T-helper 22 cell (primary cell): ENCODE measurements around the gene RCBTB1.
"Not testable (repeated sequence)": the region's sequence is repeated elsewhere in the genome, so short reads cannot be mapped to it uniquely, and the experiment has no call there.

Experiments
- DNase-seq: peaks from one replicate; pipeline ENCODE4 v3.0.0-alpha.2; 2020; ENCODE audit warnings: low read depth

The RCBTB1 gene

DNA sequence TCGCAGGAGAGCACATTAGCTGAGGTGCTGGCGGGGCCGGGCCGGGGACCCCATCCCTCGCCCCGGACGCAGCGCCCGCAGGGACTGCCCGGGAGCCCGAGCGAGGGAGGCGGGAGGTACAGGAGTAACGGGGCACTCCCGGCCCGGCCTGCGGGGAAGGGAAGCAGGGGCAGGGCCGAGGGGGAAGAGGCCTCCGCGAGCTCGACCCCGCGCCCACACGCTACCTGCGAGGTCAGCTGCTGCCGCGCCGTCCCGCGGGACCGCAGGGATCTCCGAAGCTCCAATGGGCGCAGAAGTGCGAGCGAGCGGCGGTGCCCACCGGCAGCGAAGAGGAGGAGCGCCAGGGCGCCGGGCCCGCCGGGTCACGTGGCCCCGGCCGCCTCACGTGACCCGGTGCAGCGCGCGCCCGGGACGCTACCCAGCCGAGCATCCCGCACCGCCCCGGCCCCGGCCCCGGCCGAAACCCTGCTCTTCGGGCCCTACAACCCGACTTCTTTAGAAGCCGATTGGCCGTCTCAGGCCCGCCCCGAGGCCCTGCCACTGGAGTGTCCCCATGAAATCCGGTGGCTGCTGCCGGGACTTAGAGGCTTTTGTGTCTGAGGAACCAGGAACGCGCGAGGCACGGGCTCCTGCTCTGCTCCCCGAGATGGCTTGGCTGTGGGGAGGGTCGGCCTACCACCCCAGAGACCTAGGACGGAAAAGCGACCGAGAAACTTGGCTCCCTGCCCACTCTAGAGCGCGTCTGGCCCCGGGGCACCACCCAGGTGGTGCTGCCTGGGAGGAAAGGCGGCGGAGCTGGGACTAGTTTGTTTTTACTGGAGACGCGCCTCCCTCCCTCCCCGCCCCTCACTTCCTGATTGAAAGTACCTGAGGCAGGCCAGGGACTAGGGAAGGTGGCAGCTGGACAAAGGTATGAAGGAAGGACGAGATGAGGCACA is at the start of gene RCBTB1:
Gene RCBTB1 (minus strand): TSS at position 339 of the 938 bp plus-strand sequence. CDS start 18,279 bp downstream, outside the sequence.
- peak; percentile 68 for DNase-seq

DNA sequence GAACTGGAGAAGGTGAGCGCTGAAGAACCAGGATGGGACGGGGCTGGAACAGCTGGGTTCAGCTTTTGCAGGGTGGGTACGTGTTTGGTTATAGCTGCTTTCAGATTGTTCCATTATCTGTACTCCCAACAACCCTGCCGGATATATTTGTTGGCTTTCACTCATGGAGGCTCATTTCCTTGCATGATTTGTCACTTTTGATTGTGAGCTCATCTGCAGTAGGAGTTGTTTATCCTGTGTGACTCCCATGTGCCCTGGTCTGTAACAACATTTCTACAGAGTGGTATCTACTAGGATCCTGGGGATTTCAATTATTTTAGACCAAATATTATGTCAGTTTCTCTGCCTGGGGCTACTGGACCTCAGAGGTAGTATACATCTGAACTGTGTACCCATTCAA is 48.4 kb upstream of the RCBTB1 start:
- DNase-seq: no peak

DNA sequence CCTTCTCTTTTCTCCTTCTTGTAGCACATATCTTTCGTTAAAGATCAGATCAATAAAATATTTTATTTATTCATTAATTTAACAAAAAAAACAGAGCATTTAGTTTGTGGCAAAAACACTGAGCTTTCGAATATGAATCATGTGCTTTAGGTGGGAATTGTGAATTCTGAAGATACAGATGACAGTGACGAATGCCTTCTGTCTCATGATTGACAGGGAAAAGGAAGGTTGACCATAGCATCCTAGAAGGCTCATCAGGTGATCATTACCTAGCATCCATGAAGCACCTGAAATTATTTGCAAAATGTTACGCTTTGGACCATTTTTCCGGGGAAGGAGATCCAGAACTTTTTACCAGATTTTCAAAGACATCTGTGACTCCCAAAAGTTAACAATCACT is 46.8 kb upstream of the RCBTB1 start:
- DNase-seq: no peak

DNA sequence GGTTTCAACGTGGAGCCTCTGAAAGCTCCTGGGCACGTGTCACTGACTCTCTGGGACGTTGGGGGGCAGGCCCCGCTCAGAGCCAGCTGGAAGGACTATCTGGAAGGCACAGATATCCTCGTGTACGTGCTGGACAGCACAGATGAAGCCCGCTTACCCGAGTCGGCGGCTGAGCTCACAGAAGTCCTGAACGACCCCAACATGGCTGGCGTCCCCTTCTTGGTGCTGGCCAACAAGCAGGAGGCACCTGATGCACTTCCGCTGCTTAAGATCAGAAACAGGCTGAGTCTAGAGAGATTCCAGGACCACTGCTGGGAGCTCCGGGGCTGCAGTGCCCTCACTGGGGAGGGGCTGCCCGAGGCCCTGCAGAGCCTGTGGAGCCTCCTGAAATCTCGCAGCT is 45.2 kb upstream of the RCBTB1 start:
- no peak for DNase-seq

DNA sequence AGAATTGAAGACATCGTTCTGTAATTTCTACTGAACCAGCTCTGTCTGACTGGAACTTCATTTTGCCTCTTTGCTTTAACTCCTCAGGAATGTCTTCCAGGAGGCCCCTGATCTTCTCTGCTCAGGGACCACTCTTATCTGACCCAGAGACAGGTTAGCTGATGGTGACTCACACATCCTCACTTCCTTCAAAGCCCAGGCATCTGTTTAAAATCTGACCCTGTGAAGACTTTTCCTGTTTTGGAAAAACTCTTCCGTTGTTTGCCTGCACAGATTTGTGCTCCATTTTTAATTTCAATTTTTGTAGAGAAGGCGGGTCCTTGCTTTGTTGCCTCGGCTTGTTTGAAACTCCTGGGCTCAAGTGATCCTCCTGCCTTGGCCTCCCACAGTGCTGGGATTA is 44.6 kb upstream of the RCBTB1 start:
- DNase-seq: no peak

DNA sequence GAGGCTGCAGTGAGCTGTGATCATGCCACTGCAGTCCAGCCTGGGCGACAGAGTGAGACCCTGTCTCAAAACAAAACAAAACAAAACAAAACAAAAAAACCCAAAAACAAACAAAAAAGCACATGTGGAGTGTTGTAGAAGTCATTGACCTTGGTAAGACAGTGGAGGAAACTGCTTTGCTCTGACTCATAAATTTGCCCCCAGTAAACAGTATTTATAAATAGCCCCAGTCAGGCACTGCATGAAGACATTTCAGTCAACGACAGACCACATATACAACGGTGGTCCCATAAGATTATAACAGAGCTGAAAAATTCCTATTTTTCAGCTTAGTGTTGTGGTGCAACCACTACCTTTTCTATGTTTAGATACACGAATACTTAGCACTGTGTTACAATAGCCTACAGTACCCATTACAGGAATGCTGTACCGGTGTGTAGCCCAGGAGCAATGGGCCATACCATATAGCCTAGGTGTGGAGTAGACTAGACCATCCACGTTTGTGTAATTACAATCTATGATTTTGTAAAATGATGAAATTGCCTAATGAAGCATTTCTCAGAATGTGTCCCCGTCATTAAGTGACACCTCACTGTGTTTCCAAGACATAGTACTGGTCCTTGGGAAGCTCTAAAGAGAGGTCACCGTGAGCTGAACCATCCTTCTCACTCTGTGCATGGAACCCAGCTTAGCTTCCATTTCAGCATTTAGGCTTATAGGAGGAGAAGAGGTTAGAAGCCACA is 44.0 kb upstream of the RCBTB1 start:
- no peak for DNase-seq

DNA sequence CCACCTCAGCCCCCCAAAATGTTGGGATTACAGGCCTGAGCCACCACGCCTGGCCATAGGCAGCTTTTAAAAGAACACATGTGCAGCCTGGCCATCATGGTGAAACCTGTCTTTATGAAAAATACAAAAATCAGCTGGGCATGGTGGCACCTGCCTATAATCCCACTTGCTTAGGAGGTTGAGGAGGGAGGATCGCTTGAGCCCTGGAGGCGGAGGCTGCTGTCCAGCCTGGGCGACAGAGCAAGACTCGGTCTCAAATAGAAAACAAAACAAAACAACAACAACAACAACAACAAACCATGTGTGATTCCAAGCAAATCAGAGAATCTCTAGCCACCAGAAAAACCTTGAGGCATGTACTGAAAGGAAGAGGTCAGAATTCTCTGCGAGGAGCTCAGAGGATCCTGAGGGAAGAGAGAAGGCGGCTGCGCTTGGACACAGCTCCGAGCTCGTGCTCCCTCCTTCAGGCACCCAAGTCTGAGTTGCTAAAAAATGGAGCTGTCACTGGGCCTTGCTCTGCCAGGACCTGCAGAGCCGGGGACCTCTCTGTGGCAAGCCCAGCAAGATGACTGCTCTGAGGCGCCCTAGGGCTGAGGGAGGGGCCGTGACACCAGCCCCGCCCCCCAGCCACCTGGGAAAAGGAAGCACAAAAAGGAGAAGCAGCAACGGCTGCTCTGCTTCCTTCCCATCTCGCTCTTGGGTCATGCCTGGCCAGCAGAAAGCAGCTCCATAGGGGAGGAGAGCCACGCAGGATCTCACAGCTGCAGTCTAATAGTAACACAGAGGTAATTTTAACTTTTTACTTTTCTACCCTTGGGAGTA is 42.7 kb upstream of the RCBTB1 start, which contains the start of gene ARL11:
Gene ARL11 (plus strand): TSS at position 677 of the 822 bp plus-strand sequence. CDS start 1,941 bp downstream, outside the sequence.
- no peak for DNase-seq

DNA sequence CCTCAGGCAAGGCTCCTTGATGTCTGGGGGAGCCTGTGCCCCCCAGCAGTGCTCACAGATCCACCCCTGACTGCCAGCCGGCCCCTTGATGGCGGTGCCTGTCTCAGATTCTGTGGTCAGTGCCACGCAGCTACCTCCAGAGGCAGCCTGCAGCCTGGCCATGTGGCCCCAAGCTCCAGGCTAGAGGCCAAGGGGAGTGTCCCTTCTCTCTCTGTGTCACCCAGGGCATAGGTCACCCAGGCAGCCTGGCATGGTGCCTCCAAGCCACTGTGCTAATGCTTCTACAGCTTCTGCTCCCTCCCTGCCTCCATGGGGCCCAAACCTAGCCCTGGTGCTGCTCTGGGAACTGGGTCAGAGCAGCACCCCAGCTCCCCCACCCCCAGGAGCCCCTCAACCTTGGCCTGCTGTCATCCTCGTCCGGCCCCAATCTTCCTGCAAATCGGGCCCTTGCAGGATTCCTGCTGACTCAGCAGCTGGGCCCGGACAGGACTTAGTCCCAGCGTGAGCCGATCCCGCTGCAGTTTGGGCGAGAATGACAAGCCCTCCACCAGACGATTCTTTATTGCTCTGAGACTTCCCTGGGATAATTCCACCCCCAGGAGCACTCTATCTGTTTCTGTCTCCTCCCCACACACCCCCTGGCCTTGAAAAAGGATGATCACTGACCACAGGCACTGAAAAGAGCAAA is 40.2 kb upstream of the RCBTB1 start:
- no peak for DNase-seq

DNA sequence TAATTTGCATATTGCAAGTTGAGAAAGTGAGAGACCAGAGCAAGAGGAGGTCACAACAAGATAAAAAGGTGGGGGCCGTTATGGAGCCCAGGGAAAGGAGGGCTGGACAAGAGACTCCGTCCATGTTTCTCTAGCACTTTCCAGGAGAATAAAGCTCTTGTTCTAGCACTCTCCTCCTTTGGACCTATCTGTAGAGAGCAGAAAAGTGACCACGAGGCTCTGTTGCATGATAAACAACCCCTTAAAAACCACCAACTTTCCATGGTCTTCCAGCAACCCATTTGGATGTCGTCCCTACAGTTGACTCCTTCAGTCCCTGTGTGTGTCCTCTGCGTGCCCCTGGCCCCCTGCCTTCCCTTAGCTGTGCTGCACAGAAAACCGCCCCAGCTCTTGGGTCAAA is 38.9 kb upstream of the RCBTB1 start:
- DNase-seq: no peak

DNA sequence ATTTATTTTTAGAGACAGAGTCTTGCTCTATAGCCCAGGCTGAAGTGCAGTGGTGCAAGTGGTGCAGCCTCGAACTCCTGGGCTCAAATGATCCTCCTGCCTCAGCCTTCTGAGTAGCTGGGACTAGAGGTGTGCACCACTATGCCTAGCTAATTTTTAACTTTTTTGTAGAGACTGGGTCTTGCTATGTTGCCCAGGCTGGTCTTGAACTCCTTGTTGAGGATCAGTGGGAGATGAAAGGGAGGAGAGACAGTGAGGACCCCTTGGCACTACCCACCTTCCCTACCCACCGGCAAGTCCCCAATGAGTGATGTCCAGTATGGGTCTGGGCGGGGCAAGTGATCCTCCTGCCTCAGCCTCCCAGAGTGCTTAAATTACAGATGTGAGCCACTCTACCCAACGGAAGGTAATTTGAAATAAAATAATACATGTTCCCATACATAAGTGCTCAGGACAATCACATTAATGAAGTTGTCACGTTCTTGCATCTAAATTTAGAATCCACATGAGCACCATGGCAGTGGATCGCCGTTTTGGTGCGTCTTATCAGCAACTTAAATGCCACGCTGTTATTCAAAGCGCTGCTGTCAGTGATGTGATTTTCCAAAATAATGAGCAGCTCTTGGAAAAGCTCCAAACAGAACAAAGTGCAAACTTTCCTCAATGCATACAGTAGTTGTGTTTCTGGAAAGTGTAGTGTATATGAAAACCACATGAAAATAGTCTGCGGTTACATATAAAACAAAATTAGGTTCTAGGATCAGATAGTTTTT is 37.0 kb upstream of the RCBTB1 start:
- no peak for DNase-seq

DNA sequence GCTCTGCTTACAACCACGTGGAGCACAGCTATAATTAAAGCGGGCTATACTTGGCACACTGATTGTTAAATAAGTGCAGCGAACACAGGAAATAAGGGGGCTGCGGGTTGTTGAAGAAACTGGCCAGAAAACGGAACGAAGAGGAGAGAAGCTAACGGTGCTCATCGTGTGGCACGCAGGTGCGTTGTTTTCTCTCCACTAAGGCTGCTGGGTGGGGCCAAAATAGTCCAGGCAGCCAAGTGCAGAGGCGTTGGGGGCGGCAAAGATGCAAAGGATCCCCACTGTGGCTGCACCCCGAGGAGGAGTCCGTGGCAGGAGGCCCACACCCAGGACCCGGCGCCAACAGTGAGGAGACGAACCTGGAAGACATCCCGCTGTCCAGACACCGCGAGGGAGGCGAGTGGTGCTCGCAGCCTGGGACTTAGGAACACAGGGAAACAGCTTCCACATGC is 34.8 kb upstream of the RCBTB1 start:
- DNase-seq: no peak

DNA sequence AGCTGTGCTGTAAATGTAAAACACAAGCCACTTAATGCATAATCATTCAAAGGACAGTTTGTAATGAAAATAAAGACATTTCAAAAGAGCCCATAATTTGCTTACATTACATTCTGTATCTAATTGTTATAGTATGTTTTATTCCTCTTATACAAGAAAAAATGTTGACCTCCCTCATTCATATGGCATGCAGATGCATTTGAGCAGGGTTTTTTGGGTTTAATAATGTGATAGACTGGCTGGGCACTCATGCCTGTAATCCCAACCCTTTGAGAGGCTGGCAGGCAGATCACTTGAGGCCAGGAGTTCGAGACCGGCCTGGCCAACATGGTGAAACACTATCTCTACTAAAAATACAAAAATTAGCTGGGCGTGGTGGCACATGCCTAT is 31.3 kb upstream of the RCBTB1 start:
- no peak for DNase-seq

DNA sequence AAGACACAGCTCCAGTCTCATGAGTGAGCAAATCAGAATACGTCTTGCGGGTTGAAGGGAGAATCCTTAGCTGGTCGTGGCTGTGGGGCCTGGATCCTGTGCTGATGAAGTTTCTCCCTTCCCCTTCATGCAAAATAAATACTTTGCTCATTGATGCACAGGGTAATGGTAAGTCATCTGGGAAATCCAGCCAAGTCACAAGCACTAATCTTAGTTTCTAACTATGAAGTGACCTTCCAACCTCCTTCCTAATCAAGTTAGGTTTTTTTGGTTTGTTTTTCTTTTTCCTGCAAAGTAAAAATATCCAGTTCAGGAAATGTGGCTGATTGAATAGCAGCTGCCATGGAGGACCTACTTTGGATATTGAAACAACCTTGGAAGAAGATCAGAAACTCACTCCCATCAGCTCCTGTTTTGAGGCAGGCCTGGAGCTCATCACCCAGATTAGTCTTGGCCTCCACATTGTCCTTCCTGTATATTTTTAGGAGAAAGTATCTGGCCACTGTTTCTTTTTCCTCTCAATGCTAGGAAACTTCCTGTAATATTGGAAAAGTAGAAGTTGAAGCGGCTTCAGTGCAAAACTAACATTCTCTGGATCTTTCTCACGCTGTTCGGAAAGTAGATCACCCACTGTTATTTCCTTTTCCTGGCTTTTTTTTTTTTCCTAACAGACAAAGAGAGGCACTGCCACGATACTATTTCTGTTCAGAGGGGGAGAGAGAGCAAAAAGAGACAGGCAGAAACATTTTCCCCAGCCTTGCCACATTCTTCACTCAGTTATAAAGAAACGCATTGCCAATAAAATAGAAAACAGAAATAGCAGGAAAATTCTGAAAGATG is 30.7 kb upstream of the RCBTB1 start:
- DNase-seq: no peak

DNA sequence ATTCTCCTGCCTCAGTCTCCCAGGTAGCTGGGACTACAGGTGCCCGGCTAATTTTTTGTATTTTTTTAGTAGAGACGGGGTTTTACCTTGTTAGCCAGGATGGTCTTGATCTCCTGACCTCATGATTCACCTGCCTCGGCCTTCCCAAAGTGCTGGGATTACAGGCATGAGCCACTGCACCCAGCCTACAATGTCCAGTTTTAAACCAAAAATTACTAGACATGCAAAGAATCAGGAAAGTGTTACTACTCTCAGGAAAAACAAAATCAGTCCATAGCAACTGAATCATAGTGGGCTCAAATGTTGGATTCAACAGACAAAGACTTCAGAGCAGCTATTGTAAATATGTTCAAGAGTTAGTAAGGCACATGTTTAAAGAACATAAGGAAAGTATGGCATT is 26.7 kb upstream of the RCBTB1 start:
- DNase-seq: not testable (repeated sequence)

DNA sequence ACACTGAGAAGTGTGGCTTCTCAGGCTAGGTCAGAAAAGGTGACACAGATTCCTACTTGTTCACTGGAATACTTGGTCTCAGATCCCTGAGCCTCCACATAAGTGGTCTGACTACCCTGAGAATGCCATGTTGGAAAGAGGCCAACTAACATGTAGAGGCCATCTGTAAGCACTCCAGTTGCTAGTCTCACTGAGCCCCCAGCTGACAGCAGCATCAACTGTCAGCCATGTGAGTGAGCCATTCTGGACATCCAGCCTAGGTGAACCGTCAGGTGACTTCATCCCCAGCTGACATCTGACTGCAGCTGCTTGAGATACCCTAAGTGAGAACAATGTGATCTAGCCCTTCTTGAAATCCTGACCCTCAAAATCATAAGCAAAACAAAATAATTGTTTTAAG is 24.8 kb upstream of the RCBTB1 start:
- DNase-seq: no peak

DNA sequence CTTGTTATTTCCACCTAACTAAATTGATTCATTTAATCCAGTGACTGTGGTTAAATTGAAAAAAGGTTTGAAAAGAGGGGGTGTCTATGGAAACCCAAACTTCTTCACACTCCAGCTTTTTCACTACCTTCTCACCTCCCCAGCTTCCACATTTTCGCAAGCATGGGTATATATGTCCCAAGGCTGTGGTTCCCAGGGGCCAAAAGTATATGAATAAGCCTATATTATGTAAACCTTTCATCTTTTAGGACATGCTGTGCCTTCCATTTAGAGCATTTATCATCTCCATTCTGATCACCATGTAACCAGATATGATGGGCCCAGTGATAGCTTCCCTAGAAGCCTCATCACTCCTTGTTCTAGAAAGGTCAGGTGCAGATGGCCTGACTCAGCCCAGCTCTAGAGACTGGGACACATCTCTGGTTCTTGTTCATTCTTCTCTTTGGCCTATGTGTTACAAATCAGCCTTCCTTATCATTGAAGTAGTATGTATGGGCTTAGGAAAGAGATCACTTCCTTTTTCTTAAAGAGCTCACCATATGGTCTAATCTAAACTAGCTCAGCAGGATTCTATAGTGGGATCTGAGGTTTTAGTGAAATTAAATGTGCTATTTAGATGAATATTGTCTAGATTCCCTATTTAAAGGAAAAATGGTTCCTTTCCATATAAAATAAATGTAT is 23.4 kb upstream of the RCBTB1 start:
- DNase-seq: no peak

DNA sequence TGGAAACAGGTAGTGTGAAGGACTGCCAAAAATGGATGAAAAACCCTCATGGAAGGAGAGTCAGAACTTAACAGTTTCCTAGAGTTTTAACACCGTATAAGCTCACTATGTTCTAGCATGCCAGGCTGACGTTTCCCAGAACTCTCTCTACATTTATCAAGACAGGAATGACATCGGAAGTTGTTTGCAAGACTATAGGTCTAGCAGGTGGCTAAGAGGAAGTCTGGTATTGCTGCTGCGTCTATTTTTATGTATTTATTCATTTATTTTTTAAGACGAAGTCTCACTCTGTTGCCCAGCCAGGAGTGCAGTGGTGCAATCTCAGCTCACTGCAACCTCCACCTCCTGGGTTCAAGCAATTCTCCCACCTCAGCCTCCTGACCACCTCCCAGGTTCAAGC is 22.4 kb upstream of the RCBTB1 start:
- DNase-seq: no peak

DNA sequence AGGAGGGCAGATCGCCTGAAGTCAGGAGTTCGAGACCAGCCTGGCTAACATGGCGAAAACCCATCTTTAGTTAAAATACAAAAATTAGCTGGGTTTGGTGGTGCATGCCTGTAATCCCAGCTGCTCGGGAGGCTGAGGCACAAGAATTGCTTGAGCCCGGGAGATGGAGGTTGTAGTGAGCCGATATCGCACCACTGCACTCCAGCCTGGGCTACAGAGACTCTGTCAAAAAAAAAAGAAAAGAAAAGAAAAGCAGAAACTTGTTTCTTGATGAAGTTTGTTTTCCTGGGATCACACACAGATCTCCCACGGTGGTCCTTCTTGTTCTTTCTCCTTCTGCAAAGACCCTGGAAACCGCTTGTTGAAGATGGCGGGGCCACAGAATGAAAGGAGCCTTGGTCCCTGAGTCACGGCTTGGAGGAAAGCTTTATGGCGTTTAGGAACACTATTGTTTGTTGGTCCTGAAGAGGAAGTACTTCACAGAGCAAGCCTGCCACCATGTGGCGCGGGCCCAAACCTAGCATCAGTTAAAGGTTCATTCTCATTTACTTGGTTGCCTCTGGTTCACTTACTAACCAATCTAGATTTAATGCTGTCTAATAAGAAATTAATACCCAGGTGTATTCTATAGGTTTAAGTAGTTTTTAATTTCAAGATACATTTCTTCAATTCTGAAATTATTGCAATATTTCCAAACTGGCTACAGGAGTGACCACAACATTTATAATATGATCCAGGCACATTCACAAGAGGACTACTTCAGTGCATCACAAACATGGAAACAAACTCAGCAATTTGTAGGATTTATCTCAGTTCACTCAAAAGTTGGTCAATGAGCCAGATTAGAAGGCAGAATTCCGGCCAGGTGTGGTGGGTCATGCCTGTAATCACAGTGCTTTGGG is 21.6 kb upstream of the RCBTB1 start:
- DNase-seq: peak; percentile 51
